Activated gamma-delta T cell treated with anti-CD3 and anti-CD28 coated beads, Interleukin-2, amount 50 U/mL, for 16 hours (primary cell): ENCODE data around the gene IGF2.

Experiments
- DNase-seq: peaks from one replicate; pipeline ENCODE4 v3.0.0-alpha.2; 2020; ENCODE audit warnings: low read depth

IGF2 gene

DNA sequence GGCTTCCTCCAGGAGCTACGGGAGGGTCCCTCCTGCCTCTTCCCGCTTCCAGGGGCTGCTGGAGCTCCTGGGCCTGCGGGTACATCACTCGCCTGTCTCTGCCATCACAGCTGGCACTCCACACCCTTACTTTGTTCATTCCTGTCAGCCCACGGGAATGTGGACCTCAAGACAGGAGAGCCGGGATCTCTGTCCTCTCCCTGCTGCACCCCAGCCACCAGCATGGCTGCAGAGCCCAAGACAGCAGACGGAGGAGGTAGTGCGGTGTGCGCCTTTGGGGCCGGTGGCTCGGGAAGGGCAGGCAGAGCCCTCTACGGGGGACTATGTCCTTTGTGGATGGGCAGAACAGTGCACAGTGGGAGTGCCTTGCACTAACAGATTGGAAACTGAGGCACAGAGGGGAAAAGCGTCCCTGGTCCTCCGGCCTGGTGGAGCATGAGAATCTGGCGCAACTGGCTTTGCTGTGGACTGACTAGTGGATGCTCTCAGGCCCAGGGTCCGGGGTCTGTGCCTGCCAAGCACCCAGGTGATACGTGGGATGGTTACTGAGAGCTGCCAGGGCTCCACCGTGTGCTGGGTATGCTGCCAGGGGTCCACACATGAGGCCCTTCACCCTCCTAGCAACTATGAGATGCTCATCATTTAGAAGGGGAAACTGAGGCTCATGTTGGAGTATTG, 47.3 kb downstream of the IGF2 start:
- no peak for DNase-seq

DNA sequence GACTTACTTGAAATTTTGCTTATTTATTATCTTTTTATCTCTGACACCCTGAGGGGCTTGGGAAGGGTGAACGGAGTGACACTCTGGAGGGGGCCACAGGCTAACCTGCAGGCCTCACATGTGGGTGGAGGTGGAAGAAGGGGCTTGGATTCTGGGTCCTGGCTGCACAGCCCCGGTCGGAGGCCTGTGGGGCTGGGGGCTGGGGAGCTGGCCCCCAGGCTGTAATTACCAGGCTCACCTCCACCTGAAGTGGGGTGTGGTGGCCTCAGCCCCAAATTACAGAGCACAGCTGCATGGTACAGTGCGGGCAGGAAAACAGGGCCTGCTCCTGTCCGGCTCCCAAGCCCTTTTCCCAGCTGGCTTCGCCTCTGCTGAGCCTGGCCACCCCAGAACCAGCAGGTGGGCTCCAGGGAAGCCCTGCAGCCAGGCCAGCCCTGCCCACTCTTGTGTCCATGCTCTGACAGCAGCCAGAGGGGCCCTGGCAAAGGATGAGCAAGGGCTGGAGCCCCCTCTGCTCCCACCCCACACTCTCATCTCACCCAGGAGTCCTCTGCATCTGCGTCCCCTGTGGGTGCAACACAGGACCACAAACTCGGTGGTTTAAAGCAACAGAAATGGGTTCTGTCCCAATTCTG, 48.0 kb downstream of the IGF2 start:
- no peak for DNase-seq

DNA sequence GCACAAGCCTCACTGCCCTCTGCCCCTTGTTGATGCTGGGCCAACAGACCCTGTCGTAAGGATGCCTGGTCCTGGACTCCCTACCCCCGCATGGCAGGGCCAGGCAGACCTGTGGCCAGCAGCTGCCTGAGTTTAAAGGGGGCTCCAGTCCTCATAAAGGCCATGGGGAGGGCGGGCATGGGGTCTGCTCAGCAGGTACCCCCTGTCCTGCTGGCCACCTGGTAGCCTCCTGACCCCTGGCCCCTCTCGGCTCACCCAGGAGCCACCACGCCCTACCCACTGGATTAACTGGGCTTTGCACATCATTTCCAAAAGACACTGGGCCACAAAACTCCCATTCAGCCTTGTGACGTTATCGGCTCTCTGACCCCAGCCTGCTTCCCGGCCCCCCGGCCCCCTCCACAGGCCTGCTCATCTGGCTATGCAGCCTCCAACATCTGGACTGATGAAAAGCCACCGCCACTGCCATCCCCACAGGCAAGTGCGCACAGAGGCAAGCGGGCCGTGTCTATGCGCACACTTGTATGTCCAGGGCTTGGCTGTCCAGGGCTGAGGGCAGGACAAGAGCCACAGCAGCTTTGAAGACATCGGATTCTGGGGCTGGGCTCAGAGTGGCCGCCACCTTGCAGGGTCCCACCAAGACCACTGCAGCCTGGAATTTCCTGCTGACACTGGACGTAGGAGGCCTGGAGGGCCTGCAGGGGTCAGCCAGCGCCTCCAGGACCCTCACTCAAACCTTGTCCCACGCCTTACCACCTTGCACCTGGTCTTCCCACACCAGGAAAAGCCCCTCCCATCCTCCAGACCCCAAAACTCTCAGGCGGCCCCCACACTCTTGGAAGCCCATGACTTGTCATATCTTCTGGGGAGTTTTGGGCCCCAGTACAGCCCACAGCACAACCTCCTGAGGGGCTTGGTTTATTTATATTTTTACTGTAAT, 48.7 kb downstream of the IGF2 start:
- no peak for DNase-seq

DNA sequence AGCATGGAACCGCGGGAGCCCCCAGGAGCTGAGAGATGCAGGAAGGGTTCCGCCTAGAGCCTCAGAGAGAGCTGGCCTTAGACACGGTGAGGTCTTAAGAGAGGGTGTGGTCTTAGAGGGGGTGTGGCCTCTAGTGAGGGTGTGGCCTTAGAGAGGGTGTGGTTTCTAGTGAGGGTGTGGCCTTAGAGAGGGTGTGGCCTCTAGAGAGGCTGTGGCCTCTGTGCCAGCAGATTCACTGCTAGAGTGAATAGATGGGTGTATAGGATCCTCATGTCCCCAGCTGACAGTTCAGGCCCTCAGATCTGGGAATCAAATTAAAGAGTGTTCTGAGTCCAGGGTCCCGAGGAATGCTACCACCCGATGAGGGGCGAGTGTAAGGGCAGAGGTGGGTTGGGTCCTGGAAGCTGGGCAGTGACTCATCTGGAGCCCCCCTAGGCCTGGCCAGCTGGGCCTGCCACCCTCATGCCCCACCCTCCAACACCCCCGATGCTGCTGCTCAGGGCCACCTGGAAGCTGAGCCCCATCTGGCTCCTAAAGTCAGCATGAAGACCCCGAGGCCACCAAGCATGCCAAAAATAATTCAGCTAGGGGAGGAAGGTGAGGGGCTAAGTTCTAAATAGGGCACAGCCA, 49.5 kb downstream of the IGF2 start:
- no peak for DNase-seq

DNA sequence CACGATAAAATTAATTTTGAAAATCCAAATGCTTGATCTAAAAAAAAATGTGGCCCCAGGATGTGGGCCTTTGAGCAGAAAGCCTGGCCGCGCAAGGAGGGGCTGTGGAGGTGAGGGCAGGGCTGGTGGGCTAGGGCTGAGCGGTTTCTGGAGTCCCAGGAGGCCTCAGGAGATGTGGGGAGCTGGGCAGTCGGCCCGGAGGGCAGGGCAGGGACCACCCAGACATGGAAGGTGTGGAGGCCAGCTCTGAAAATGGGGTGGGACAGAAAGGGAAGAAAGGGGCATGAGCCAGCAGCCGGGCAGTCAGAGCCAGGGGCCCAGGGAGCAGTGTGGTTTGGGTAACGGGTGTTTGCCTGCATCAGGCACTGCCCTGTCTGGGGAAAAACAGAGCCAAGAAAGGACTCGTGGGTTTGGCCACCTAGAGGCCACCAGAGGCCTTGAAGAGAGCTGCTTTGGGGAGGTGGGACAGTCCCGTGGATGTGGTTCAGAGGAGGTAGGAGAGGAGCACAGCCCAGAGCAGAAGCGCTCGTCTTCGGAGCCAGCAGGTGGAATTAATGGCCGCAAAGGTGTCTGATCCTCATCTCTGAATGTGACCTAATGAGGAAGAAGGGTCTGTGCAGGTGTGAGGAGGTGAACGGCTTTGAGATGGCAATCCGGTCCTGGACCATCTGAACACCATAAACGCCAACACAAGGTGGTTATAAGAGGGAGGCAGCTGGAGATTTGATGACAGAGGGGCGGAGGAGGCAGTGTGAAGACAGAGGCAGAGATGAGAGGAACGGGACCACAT, 50.2 kb downstream of the IGF2 start:
- no peak for DNase-seq

DNA sequence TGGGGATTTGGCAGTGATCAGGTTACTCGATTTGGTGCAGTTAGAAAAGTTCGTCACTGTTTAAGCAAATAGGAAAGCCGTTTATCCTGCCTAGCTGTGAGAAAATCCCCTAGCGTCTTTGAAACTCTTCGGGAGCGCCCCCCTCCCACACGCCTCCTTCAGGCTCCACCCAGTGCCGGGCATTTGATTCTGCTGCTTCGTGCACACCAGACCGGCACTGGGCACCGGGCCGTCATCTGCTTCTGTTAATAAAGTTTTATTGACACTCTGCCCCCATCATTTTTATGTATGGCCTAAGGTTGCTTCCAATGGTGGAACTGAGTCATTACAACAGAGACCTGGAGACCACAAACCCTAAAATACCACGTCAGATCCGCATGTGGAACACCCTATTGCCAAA, 50.9 kb downstream of the IGF2 start:
- DNase-seq: no peak

DNA sequence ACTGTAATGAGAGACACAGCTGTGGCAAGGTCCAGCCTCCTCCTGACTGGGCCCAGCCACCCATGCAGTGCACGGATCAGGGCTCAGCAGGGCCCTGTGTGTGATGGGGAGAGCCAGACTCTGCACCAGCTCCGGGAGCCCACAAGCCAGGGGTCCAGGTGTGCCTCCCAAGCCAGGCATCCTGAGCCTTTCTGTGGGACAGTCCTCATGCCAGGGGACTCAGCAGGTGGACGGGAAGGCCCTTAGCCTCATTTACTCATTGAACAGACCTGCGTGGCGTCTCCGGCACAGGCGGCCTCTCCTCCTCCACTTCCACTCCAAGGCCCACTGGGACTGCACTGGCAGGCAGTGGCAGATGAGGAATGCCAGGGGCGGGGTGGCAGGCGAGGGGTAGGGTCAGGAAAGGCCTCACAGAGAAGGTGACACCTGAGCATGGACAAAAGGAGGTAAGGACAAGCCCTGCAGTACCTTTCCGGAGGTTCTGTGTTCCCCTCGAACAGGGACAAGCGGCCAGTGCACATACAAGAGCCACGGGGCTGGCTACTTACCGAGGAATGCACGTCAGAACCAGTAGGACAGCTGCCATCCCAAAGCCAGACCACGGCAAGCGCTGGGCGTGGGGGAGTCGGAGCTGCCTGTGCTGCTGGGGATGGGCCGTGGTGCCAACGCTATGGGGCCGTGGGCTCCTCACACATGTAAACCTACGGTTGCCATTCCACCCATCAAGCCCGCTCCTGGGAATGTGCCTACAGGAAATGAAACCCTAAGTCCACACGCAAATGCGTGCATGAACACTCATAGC, 52.7 kb downstream of the IGF2 start:
- no peak for DNase-seq

DNA sequence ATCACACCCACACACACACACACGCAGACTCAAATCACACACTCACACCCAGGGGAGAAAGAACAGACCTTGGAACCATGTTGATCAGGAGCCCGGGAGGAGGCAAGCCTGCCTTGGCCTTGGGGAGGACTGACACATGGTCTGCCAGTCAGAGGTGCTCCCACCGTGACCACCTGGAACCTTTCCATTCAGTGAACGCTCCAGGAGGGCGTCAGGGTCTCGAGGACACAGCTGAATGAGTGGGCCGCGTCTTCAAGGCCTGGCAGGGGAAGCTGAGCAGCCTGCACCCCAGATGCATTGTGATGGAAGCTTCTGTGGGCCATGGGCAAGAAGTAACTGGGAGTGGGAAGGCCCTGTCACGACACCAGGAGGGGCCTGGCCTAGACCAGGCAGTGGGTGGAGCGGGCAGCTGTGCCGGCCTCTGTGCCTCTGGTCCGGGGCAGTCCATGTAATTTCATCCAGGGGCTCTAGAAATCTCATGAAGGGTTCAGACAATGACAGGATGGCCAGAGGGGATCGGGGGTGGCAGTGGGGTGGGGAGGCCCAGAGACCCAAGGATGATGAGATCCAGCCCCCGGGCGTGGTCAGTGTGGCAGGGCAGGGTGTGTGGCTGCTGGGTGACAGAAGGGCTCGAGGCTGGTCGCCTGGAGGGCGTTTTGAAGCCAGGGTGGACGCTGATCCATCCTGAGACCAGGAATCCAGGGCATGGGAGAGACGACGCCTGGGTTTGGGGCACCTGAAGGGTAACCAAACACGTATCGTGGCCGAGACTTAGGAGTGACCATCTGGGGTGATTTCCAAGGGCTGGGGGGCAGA, 53.7 kb downstream of the IGF2 start:
- DNase-seq: no peak

DNA sequence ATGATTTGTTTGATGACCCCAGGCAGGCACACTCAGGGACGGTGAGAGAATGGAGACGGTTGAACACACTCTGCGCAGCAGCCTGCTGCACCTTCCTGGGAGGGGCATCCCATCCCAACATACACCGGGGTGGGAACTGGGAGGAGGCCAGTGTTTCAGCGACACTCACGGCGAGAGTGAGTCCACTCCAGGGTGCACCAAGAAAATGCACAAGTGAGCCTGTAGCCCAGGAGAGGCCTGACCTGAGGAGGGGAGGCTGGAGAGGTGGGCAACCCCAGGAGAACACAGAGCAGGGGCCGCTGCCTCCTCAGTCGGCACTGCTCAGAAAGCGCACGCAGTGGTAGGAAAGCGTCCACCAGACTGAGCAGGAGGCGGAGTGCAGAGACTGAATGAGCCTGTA, 54.5 kb downstream of the IGF2 start:
- DNase-seq: no peak
